Stimulated activated CD4-positive, alpha-beta T cell treated with anti-CD3 and anti-CD28 coated beads, Interleukin-15, amount 100 ng/mL, for 24 hours (primary cell): ENCODE measurements around the gene OR10C1.
"Not testable (repeated sequence)": the region's sequence is repeated elsewhere in the genome, so short reads cannot be mapped to it uniquely, and the experiment has no call there.

Experiments used
- DNase-seq: peaks from one replicate; pipeline ENCODE4 v3.0.0-alpha.2; 2020

The OR10C1 gene, protein sequence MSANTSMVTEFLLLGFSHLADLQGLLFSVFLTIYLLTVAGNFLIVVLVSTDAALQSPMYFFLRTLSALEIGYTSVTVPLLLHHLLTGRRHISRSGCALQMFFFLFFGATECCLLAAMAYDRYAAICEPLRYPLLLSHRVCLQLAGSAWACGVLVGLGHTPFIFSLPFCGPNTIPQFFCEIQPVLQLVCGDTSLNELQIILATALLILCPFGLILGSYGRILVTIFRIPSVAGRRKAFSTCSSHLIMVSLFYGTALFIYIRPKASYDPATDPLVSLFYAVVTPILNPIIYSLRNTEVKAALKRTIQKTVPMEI

DNA sequence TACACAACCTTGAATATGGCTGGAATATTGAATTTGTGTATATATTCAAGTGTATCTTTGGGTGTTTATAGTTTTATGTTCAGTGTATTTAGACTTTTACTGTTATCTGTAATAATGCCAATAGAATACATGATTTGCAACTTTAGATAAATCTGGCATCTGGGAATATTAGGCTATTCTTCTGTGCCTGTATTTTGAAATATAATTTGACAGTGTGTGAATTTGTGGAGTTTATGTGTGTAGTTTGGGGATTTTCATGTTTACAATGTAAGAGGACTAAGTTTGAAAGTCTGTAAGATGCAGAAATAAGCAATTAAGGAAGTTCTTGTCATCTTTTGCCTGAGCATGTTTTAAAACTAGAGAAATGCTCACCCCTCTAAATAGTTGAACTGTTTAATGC lies at the start of gene OR10C1:
TSS of gene OR10C1 (plus strand) at position 301 of the 400 bp plus-strand sequence. CDS start 710 bp downstream, outside the sequence.
- DNase-seq = no peak

DNA sequence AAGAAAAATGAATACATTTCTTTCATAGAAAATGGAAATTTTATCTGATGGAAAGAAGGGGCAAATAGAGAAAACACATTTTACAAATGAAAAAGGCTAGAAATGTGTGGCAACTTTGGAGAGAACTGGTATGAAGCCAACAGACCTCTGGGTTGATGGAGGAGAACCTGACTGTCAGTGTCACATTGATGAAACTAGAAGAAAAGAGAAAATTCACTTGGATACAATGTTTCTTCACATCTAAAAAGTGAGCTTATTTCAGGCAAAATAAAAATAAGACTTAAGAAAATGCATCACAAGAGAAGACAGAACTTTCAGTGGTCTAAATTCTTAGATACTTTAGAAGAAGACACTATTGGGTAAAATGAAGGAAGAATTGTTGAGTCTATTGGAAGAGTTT lies 43.8 kb upstream of the OR10C1 start, which contains the start of gene OR12D2:
TSS of gene OR12D2 (plus strand) at position 301 of the 400 bp plus-strand sequence. CDS start 1,069 bp downstream, outside the sequence.
- DNase-seq = no peak

DNA sequence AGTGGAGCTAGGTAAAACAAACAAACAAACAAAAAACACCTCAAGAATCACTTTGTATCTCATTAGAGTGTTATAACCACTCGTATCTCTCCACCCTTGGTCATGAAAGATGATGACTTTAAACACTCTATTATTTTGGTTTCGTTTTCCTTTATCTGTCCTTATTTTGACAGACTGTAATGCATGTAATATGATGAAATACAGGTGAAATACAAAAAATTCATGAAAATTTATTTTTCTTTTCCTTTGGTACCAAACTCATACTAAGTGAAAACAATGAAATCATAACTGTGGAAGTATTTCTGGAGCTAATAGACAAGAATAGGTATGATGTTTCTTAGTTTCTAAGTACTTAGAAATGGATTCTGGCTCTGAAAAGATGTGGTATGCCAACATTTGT lies 39.6 kb upstream of the OR10C1 start:
- no peak for DNase-seq

DNA sequence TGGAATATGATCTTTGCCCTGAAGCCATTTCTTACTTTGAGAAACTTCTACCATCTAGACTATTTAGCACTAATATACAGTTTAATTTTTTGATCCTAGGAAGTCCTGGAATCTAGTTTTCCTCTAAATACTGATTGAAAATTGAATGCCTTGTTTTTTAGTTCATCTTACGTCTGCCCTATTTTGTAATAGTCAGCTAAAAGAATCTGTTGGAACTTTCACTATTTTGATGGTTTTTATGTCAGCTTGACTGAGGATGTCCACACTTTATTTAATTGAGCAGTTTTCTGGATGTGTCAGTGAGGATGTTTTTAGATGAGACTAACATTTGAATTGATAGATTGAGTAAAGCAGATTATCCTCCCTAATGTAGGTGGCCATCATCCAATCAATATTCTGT lies 35.3 kb upstream of the OR10C1 start:
- no peak for DNase-seq

DNA sequence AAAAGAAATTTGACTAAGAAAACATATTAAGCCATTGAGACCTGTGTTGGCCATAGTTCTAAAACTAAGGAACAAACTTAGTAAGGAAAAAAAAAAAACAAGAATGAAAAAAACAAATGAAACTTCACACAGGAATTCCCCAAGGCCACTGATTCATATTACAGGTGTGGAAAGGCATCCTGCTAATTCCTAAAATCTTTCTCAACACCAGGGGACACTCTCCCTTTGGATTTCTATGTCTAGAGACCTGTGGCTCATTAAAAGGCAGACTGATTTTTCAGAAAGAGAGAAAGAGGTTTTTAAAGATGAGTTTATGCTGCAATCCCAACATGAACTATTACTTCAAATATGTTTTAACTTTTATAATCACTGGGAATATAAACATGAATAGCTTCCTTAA lies 24.5 kb upstream of the OR10C1 start, which contains the start of gene OR12D1:
TSS of gene OR12D1 (plus strand) at position 341 of the 400 bp plus-strand sequence.
- DNase-seq = no peak

DNA sequence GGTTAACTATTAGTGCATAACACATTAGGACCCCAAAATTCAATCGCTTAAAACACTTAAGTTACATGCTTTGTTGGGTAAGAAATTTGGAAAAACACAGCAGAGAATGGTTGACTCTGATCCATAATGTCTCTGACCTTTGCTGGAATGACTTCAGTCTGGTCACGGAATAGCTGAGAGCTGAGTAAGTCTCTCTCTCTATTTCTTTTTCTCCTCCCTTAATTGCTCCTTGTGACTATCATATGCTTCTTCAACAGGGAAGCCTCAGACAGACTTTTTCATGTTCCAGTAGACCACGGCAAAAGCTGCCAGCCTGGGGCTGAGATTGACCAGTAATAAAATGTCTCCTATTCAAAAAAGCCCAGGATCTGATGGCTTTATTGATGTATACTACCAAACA lies 19.6 kb upstream of the OR10C1 start:
- DNase-seq = no peak

DNA sequence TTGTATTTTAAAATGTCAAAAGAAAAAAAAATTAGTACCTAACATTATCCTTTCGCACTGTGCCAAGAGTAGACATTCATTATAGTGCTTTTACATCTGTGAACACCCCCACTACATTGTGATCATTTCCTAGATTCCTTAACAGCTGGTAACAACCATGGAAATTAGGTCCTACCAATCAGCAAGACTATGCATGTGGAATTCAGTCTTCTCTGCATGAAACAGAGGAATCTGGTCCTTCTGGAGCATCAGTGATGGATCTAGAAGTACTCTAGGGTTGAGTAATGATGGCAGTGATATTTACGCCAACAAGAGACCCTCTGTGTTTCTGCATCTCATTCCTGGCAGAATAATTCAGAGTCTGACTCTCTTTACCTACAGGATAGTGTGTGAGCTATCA lies 14.9 kb upstream of the OR10C1 start:
- no peak for DNase-seq

DNA sequence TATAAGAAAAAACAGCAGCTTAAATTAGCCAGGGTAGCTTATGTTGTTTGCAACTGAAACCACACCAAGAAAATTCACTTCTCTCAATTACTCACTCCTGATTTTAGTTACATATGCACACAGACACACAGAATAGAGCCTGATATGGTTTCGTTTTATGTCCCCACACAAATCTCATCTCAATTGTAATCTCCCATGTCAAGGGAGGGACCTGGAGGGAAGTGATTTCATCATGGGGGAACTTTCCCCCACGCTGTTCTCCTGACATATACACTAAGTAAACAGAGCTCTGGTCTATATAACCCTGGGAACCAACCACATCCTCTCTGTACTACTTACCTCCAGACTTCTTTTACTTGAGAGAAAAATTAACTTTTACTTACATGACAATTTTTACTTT lies 14.5 kb upstream of the OR10C1 start:
- DNase-seq = no peak

DNA sequence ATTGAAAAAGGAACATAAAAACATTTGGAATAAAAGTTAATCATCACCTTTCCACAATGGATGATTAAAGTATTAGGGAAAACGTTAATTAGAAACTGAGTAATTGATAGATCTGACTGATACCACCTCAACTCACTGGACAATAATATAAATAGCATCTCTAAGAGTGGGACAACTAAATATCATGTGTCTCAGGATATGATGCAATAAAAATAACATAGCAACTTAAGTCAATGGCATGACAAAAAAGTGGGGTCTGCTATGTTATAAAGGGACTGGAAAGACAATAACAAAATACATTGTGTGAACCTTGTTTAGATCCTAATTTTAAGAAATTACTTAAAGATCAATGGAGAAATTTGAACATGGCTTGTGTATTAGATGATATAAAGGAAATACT lies 14.0 kb upstream of the OR10C1 start:
- DNase-seq = no peak

DNA sequence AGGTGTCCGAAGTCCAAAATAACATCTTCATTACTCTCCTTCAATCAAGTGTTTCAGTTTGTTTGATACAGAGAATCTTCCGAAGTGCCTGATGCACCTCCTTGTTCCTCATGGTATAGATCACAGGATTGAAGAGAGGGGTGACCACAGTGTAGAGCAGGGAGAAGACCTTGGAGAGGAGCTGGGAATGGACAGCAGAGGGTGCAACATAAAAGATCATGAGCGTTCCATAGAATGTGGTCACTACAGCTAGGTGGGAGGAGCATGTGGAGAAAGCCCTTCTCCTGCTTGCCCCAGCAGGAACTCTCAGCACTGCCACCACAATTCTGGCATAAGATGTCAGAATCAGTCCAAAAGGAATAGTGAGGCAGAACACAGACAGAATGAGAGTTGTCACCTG lies 12.5 kb upstream of the OR10C1 start:
- DNase-seq = no peak

DNA sequence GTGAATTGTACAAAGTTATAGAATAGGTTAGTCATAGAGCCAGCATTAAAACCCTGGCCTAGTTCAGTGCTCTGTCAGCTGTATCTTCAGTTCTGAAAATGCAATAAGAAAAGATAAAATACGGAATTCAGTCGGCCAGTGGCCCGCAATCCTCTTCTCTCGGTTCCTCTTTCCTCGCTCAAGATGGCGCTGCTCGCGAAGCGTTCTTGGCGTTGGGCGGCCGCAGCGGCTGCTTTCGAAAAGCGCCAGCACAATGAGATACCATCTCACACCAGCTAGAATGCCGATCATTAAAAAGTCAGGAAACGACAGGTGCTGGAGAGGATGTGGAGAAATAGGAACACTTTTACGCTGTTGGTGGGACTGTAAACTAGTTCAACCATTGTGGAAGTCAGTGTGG lies 2.4 kb upstream of the OR10C1 start:
- not testable (repeated sequence) for DNase-seq

DNA sequence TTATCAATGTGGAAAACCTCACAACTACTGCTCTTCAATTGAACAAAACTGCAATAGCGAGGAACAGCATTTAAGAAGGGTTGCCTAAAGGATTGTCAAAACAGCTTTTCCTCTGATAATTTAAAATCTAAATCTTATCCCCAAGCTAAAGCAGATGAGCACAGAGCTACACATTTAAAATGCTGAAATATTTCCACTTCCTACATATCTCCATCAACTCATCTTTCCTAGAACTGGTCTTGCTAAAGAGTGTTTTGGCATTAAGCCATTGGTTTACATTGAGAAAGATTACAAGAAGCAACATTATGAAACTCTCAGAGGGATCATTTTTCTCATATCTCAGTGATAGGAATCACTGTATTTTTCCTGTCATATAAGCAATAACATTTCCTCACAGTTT lies 3.6 kb downstream of the OR10C1 start:
- DNase-seq = no peak

DNA sequence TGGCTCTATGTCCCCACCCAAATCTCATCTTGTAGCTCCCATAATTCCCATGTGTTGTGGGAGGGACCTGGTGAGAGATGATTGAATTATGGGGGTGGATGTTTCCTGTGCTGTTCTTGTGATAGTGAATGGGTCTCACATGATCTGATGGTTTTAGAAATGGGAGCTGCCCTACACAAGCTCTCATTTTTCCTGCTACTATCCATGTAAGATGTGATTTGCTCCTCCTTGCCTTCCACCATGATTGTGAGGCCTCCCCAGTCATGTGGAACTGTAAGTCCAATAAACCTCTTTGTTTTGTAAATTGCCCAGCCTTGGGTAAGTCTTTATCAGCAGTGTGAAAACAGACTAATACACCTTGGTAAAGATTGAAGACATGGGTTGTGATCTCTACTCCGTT lies 4.9 kb downstream of the OR10C1 start:
- DNase-seq = not testable (repeated sequence)

DNA sequence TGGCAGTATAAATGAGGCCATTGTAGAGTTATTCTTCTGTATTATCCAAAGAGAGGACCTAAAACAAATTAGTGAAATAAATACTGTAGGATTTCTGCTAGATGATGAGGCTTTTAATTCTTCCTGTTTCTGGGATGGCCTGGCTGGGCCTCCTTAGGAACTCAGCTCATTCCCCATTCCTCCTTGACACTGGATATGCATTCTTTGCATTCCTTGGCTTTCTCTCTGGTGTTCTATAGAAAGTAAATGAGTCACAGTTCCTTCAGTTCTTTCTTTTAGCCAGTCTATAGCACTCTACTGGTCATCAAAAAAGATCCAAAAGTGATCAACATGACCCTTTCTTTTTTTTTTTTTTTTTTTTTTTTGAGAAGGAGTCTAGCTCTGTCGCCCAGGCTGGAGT lies 8.6 kb downstream of the OR10C1 start:
- no peak for DNase-seq

DNA sequence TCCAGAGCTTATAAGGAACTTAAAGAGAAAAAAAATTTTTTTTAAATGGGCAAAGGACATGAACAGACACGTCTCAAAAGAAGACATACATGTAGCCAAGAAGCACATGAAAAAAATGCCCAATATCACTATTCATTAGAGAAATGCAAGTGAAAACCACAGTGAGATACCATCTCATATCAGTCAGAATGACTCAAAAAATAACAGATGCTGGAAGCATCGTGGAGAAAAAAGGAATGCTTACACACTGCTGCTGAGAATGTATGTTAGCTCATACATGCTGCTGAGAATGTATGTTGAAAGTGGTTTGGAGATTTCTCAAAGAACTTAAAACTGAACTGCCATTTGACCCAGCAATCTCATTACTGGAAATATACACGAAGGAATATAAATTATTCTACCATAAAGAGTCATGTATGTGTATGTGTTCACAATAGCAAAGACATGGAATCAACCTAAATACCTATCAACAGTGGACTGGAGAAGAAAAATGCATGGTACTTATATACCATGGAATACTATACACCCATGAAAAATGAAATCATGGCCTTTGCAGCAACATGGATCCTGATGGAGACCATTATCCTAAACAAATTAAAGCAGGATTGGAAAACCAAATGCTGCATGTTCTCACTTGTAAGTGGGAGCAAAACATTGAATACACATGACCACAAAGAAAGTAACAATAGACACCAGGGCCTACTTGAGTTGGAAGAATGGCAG lies 12.5 kb downstream of the OR10C1 start:
- DNase-seq = no peak

DNA sequence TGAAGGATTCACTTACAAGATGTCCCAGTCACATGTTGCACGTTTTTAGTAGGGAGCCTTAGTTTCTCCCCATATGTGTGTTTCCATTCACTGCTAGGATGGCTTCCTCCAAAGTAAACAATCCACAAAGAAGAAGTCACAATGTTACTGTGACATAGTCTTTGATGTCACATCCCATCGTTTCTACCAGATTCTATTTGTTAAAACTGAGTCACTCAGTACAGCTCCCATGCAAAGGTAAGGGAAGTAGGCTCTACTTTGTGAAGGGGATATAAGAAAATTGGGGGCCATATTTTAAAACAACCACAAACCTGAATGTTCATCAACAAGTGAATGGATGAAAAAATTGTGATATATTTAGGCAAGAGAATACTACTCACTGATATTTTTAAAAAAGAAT lies 17.9 kb downstream of the OR10C1 start, which contains the start of the genes OR11A1 and OR2H1:
TSS of gene OR11A1 (minus strand) at position 101 of the 400 bp plus-strand sequence. CDS start 29,430 bp downstream, outside the sequence.
TSS of gene OR2H1 (plus strand) at position 185 of the 400 bp plus-strand sequence. CDS start 4,615 bp downstream, outside the sequence.
- no peak for DNase-seq

DNA sequence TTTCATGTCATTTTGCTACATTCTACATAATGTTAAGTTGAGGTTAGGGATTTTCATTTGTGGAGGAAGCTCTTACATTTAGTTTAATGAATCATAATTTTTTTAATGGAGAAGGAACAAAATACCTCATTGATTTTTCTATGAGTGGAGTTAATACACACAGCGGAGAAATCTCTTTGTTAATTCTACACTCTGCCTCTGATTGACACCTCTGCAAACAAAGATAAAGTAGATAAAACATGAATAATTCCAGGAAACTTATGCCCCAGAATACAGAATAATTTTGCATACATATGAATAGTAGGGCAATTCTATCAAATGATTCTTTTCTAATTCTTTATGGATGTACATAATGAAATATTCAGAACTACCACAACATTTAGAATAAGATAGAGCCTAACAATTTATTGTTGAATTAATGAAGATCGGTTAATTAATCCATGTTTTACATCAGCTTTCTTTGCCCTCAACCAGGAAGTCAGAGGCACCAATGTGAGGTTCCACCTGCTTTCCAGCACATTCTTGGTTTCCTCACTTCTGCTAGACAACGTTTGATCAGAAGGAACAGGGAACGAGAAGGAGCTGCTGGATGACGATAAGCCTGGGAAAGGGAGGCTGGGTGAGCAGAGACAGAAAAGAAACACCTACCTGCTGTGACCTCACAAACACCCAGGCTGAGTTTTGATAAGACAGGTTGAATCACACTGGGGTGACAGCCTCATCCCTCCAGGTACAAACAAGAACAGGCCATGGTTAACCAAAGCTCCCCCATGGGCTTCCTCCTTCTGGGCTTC lies 22.1 kb downstream of the OR10C1 start:
- no peak for DNase-seq

DNA sequence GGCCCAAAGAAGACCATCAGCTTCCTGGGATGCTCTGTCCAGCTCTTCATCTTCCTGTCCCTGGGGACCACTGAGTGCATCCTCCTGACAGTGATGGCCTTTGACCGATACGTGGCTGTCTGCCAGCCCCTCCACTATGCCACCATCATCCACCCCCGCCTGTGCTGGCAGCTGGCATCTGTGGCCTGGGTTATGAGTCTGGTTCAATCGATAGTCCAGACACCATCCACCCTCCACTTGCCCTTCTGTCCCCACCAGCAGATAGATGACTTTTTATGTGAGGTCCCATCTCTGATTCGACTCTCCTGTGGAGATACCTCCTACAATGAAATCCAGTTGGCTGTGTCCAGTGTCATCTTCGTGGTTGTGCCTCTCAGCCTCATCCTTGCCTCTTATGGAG lies 22.9 kb downstream of the OR10C1 start:
- DNase-seq = no peak

DNA sequence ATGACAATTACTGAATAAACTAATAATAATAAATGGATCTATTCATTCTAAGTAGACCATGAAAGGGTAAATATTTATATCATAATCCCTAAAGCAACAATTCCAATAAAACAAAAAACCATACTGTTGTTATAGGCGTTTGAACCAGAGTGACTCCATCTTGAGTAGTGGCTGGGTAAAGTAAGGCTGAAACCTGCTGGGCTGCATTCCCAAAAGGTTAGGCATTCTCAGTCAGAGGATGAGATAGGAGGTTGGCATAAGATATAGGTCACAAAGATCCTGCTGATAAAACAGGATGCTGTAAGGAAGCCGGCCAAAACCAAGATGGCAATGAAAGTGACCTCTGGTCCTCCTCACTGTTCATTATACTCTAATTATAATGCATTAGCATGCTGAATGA lies 26.2 kb downstream of the OR10C1 start:
- no peak for DNase-seq

DNA sequence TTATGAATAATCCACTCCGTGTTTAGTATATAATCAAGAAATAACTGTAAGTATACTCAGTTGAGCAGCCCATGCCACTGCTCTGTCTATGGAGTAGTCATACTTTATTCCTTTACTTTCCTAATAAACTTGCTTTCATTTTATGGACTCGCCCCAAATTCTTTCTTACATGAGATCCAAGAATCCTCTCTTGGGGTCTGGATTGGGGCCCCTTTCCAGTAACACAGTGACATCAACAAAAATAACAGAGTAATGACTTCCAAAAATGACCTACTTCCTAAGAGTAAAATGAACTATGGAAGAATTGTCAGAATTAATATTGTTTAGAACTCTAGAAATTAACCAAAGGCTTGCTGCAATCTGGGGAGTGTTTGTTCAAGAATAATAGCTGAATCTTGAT lies 26.7 kb downstream of the OR10C1 start:
- no peak for DNase-seq

DNA sequence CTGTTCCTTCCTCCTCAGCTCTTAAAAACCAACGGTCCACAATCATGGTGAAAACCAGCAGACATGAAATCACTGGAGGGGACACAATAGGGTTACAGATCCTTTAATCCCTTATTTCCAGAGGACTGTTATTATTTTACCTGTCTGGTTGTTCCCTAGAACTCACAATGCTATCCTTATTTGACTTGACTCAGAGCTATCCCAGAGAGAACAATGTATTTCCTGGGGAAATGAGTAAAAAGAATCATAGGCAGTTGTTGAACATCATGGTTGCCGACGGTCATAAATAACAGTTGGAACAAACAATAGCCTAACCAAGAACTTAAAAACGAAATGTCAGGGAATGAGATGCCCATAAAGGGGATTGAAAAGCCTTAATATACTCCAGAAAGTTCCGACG lies 27.1 kb downstream of the OR10C1 start:
- no peak for DNase-seq

DNA sequence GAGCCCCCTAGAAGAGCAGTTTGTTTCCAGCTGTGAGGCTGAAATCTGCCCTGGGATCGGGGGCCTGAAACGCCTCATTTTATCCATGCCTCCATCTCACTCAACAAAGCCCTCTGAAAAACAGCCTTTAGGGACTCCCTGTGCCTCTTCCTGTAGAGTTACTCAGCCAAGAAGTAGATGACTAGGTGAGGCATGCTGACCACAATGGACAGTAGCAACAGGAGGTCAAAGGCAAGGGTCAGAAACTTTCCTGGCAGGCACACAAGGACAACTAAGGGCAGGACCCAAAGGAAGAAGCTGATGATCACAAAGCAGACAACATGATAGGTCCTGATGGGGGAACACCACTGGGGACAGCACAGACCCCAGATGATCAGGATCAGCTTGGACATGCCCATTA lies 35.9 kb downstream of the OR10C1 start:
- no peak for DNase-seq

DNA sequence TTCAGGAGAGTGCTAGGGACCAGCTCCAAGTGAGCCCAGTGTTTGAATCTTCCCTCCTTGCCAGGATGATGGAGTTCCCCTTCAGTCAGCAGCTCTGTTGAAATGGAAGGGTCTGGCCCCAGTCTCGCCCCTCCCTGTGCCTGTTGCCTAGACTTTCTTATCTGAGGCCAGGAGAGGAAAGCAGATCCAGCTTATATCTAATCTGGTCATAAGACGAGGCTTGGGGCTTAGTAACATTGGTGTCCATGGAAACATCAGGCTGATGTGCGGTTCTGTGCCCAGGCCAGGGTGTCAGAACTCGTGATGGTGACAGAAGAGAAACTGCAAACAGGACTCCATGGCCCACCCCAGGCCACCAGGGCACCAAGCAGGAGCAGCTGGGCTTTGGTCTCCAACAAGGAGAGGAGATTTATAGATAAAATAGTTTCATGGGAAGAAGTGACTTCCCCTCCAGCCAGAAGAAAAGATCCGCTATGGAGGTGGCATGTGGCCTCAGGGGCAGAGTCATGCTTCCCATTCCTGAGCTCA lies 38.9 kb downstream of the OR10C1 start:
- no peak for DNase-seq
